ENCODE results near the gene RCC1.
"Not testable (repeated sequence)": the region's sequence is repeated elsewhere in the genome, so short reads cannot be mapped to it uniquely, and the experiment has no call there.

Gene RCC1

GRCh38 chr1:28512058-28512611 is 6.3 kb downstream of the RCC1 start:
- DNase-seq = no peak

GRCh38 chr1:28514445-28514933 is 8.6 kb downstream of the RCC1 start:
- not testable (repeated sequence) for DNase-seq

GRCh38 chr1:28516518-28516956 is 10.7 kb downstream of the RCC1 start:
- DNase-seq = no peak

- DNase-seq = no peak
These were observed 11.8 kb downstream of the RCC1 start for GRCh38 chr1:28517649-28517999.

- peak; percentile 59 to 80 for DNase-seq
These were observed 12.3 kb downstream of the RCC1 start for GRCh38 chr1:28518000-28518744.

- no peak for DNase-seq
These were observed 13.0 kb downstream of the RCC1 start for GRCh38 chr1:28518745-28519341.

- DNase-seq = no peak
These were observed 14.3 kb downstream of the RCC1 start for GRCh38 chr1:28519946-28520725.

GRCh38 chr1:28520796-28521195 is 15.0 kb downstream of the RCC1 start:
- not testable (repeated sequence) for DNase-seq

- DNase-seq = no peak
These were observed 15.8 kb downstream of the RCC1 start for GRCh38 chr1:28521502-28522164.

- DNase-seq = not testable (repeated sequence)
These were observed 16.7 kb downstream of the RCC1 start for GRCh38 chr1:28522537-28522936.

GRCh38 chr1:28525002-28525642 is 19.3 kb downstream of the RCC1 start:
- not testable (repeated sequence) for DNase-seq

- no peak for DNase-seq
These were observed 21.0 kb downstream of the RCC1 start for GRCh38 chr1:28526886-28527285.

- no peak for DNase-seq
These were observed 24.6 kb downstream of the RCC1 start for GRCh38 chr1:28530456-28530855.

- no peak for DNase-seq
These were observed 28.8 kb downstream of the RCC1 start for GRCh38 chr1:28534671-28535070.

- DNase-seq = no peak
These were observed 29.3 kb downstream of the RCC1 start for GRCh38 chr1:28535180-28535579.

- DNase-seq = peak in 1 of 2 donors; percentile 31
These were observed 31.8 kb downstream of the RCC1 start for GRCh38 chr1:28537457-28538199.

GRCh38 chr1:28538286-28538685 is 32.4 kb downstream of the RCC1 start:
- no peak for DNase-seq

GRCh38 chr1:28540651-28541050 is 34.8 kb downstream of the RCC1 start:
- DNase-seq = no peak

GRCh38 chr1:28541414-28542015 is 35.7 kb downstream of the RCC1 start:
- not testable (repeated sequence) for DNase-seq

GRCh38 chr1:28545246-28545628 is 39.4 kb downstream of the RCC1 start:
- no peak for DNase-seq

GRCh38 chr1:28548318-28548717 is 42.5 kb downstream of the RCC1 start:
- DNase-seq = no peak

Data from hippocampal formation (tissue), 2 donors.